ENCODE results near the gene GLI1. TPM values are rescaled to one million over a fixed set of nuclear protein-coding genes. Genes with fewer than 3 reads are reported as not detected.
"Not testable (repeated sequence)": the region's sequence is repeated elsewhere in the genome, so short reads cannot be mapped to it uniquely, and the experiment has no call there.

Gene GLI1
- total and polyA plus RNA-seq, 7 experiments from 2014 or later, result 0.39 to 1.4 (median 0.45) TPM; not detected in 2

- peaks cover 7 to 33% (median 22%) of the 10 kb centered on the region in 5 donors for H3K36me3 Mint-ChIP-seq
- peak overlapping the region in 4 of 9 donors; percentile 45 to 96 (median 80) for H3K27ac Mint-ChIP-seq
- Histone ChIP-seq H3K9me3 (ENCODE audit: control insufficient read depth in 2 of 3, low read length in 3 of 3) (no peaks in the 10 kb centered on the region), H3K4me3 (ENCODE audit: low read length) (no peak overlapping the region), H3K4me1 (ENCODE audit: control insufficient read depth in 2 of 2, insufficient read depth in 2 of 2, low read length in 2 of 2) (peaks cover 17 to 21% of the 10 kb centered on the region in 2 donors), H3K27me3 (ENCODE audit: control insufficient read depth in 2 of 2, insufficient read depth in 2 of 2, low read length in 2 of 2) (no peaks in the 10 kb centered on the region), H3K36me3 (ENCODE audit: control insufficient read depth in 2 of 3, insufficient read depth in 3 of 3, low read length in 3 of 3) (peaks cover 5 to 44% (median 10%) of the 10 kb centered on the region in 3 experiments), H3K27ac (ENCODE audit: low read depth, low read length) (peak overlapping the region; percentile 16)
- peaks cover 0 to 2% (median 0%) of the 10 kb centered on the region in 5 donors for H3K27me3 Mint-ChIP-seq
- DNase-seq (no peak), ATAC-seq (no peak)
- peaks cover 19 to 40% (median 35%) of the 10 kb centered on the region in 7 donors for H3K4me1 Mint-ChIP-seq
- intact Hi-C loops (cut with micrococcal nuclease), result loop anchor here in 1 of 2 donors (2.0 kb wide), 1 partner anchor 13 kb away; no protein-coding TSS in a partner anchor
- no peak overlapping the region for H3K4me3 Mint-ChIP-seq
- H3K9me3 Mint-ChIP-seq, result no peaks in the 10 kb centered on the region
- ChIA-PET CTCF (no interaction called here), POLR2A (interaction anchor here (0.7 to 6.7 kb wide), 4 partner anchors 12 to 29 kb away, joined by 3 to 52 read pairs (median 5); partner anchors contain the start of genes ARHGAP9 and DDIT3)
Measured at GRCh38 chr12:57490126-57490525, 30.5 kb downstream of the GLI1 start.

GRCh38 chr12:57491393-57492280 lies 32.1 kb downstream of the GLI1 start:
- Mint-ChIP-seq H3K9me3 (no peaks in the 10 kb centered on the region), H3K27ac (peak overlapping the region; percentile 33 to 95 (median 78)), H3K27me3 (peaks cover 0 to 2% (median 0%) of the 10 kb centered on the region in 5 donors), H3K36me3 (peaks cover 7 to 38% (median 22%) of the 10 kb centered on the region in 5 donors), H3K4me3 (peak overlapping the region in 6 of 10 donors; percentile 1 to 52 (median 22)), H3K4me1 (peaks cover 19 to 40% (median 35%) of the 10 kb centered on the region in 7 donors)
- ChIA-PET CTCF (no interaction called here), POLR2A (interaction anchor here (0.7 to 6.7 kb wide), 3 partner anchors 14 to 270 kb away, joined by 3 to 52 read pairs (median 4); partner anchors contain the start of genes ARHGAP9 and GLI1)
- Histone ChIP-seq H3K4me3 (ENCODE audit: low read length) (no peak overlapping the region), H3K36me3 (ENCODE audit: control insufficient read depth in 2 of 3, insufficient read depth in 3 of 3, low read length in 3 of 3) (peaks cover 5 to 54% (median 10%) of the 10 kb centered on the region in 3 experiments), H3K9me3 (ENCODE audit: control insufficient read depth in 2 of 3, low read length in 3 of 3) (no peaks in the 10 kb centered on the region), H3K4me1 (ENCODE audit: control insufficient read depth in 2 of 2, insufficient read depth in 2 of 2, low read length in 2 of 2) (peaks cover 17 to 21% of the 10 kb centered on the region in 2 donors), H3K27me3 (ENCODE audit: control insufficient read depth in 2 of 2, insufficient read depth in 2 of 2, low read length in 2 of 2) (no peaks in the 10 kb centered on the region), H3K27ac (ENCODE audit: low read depth, low read length) (no peak overlapping the region)
- DNase-seq, result peak in 1 of 9 donors; percentile 26
- intact Hi-C loops (cut with micrococcal nuclease), result loop anchor here in 1 of 2 donors (2.0 kb wide), 1 partner anchor 15 kb away; no protein-coding TSS in a partner anchor
- no peak for ATAC-seq

DNA sequence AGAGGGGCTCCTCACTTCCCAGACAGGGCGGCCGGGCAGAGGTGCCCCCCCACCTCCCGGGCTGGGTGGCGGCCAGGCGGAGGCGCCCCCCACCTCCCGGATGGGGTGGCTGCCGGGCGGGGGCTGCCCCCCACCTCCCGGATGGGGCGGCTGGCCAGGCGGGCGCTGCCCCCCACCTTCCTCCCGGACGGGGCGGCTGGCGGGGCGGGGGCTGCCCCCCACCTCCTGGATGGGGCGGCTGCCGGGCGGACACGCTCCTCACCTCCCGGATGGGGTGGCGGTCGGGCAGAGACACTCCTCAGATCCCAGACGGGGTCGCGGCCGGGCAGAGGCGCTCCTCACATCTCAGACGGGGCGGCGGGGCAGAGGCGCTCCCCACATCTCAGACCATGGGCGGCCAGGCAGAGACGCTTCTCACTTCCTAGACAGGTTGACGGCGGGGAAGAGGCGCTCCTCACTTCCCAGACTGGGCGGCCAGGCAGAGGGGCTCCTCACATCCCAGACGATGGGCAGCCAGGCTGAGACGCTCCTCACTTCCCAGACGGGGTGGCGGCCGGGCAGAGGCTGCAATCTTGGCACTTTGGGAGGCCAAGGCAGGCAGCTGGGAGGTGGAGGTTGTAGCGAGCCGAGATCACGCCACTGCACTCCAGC lies 35.6 kb downstream of the GLI1 start:
- Mint-ChIP-seq H3K36me3 (peaks cover 14 to 51% (median 26%) of the 10 kb centered on the region in 5 donors), H3K4me1 (peaks cover 7 to 23% (median 17%) of the 10 kb centered on the region in 7 donors)
- H3K36me3 ChIP-seq (ENCODE audit: control insufficient read depth in 2 of 3, insufficient read depth in 3 of 3, low read length in 3 of 3), result peaks cover 10 to 62% (median 22%) of the 10 kb centered on the region in 3 experiments
- POLR2A ChIA-PET; H3K9me3 Mint-ChIP-seq; CTCF ChIA-PET; ATAC-seq; H3K27ac Mint-ChIP-seq; H3K27me3 Mint-ChIP-seq; H3K27me3 ChIP-seq (ENCODE audit: control insufficient read depth in 2 of 2, insufficient read depth in 2 of 2, low read length in 2 of 2); H3K27ac ChIP-seq (ENCODE audit: low read depth, low read length); H3K4me1 ChIP-seq (ENCODE audit: control insufficient read depth in 2 of 2, insufficient read depth in 2 of 2, low read length in 2 of 2); H3K4me3 Mint-ChIP-seq; H3K9me3 ChIP-seq (ENCODE audit: control insufficient read depth in 2 of 3, low read length in 3 of 3); intact Hi-C loops (cut with micrococcal nuclease); H3K4me3 ChIP-seq (ENCODE audit: low read length); DNase-seq: not testable (repeated sequence)

- Histone ChIP-seq H3K27ac (ENCODE audit: low read depth, low read length) (no peak overlapping the region), H3K4me1 (ENCODE audit: control insufficient read depth in 2 of 2, insufficient read depth in 2 of 2, low read length in 2 of 2) (no peaks in the 10 kb centered on the region), H3K9me3 (ENCODE audit: control insufficient read depth in 2 of 3, low read length in 3 of 3) (no peaks in the 10 kb centered on the region), H3K36me3 (ENCODE audit: control insufficient read depth in 2 of 3, insufficient read depth in 3 of 3, low read length in 3 of 3) (peaks cover 12 to 62% (median 19%) of the 10 kb centered on the region in 3 experiments), H3K4me3 (ENCODE audit: low read length) (no peak overlapping the region), H3K27me3 (ENCODE audit: control insufficient read depth in 2 of 2, insufficient read depth in 2 of 2, low read length in 2 of 2) (no peaks in the 10 kb centered on the region)
- POLR2A ChIA-PET, result interaction anchor here (1.4 kb wide), 1 partner anchor 19 kb away, joined by 9 read pairs; no protein-coding TSS in a partner anchor
- ATAC-seq (no peak), DNase-seq (no peak)
- peak overlapping the region in 5 of 9 donors; percentile 5 to 46 (median 13) for H3K27ac Mint-ChIP-seq
- no peak overlapping the region for H3K4me3 Mint-ChIP-seq
- intact Hi-C loops (cut with micrococcal nuclease), result no loop called here
- peaks cover 11 to 55% (median 26%) of the 10 kb centered on the region in 5 donors for H3K36me3 Mint-ChIP-seq
- peaks cover 0 to 2% (median 0%) of the 10 kb centered on the region in 11 donors for H3K9me3 Mint-ChIP-seq
- H3K4me1 Mint-ChIP-seq, result peaks cover 5 to 20% (median 13%) of the 10 kb centered on the region in 7 donors
- CTCF ChIA-PET, result no interaction called here
- no peaks in the 10 kb centered on the region for H3K27me3 Mint-ChIP-seq
Measured at GRCh38 chr12:57496822-57497221, 37.2 kb downstream of the GLI1 start.

DNA sequence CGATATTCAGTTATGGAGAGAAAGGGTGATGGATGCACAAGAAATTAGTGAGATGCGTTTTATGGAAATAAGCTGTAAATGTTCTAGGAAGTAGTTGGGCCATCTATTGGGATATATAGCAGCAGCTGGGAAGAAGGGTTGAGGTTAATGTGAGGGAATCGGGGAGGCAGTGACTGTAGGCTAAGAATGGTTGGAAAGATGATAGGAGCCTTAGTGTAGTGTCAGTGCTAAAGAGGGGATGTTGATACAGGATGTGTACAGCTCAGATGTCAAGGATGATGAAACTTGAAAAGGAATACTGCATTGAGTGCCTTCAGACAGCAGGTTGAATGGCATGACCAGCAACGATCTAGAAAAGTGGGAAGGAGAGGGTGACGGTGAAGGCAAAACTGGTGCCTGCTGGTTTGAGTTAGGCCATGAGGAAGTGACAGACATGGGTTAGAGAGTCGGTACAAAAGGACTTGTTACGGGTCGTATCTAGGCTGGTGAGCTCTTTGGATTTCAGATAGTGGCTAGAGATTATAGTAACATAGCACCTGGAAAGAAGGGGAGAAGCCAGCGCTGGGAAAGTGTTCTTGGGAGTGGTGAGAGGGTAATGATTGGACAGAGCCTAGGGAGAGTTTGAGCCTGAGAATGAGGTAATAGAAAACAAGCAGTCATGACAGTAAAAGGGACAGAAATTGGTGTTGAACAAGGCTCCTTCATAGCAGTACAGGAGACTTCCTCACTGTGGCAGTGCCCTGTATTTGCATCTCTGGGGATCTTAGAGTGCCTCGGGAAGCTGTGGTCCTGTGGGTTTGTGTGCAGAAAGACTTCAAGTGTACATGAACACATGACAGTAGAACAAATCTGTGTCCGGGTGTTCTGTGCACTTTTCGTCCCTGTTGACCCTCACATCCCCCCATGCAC lies 37.9 kb downstream of the GLI1 start:
- H3K4me1 ChIP-seq (ENCODE audit: control insufficient read depth in 2 of 2, insufficient read depth in 2 of 2, low read length in 2 of 2), result no peaks in the 10 kb centered on the region
- peaks cover 0 to 2% (median 0%) of the 10 kb centered on the region in 11 donors for H3K9me3 Mint-ChIP-seq
- intact Hi-C loops (cut with micrococcal nuclease), result no loop called here
- DNase-seq (no peak), ATAC-seq (no peak)
- no peak overlapping the region for H3K4me3 Mint-ChIP-seq
- POLR2A ChIA-PET, result interaction anchor here (1.4 kb wide), 1 partner anchor 18 kb away, joined by 9 read pairs; no protein-coding TSS in a partner anchor
- no peaks in the 10 kb centered on the region for H3K27me3 Mint-ChIP-seq
- CTCF ChIA-PET, result no interaction called here
- peaks cover 11 to 59% (median 31%) of the 10 kb centered on the region in 5 donors for H3K36me3 Mint-ChIP-seq
- peak overlapping the region in 8 of 9 donors; percentile 5 to 65 (median 30) for H3K27ac Mint-ChIP-seq
- H3K27ac ChIP-seq (ENCODE audit: low read depth, low read length), result no peak overlapping the region
- peaks cover 12 to 64% (median 24%) of the 10 kb centered on the region in 3 experiments for H3K36me3 ChIP-seq (ENCODE audit: control insufficient read depth in 2 of 3, insufficient read depth in 3 of 3, low read length in 3 of 3)
- no peaks in the 10 kb centered on the region for H3K9me3 ChIP-seq (ENCODE audit: control insufficient read depth in 2 of 3, low read length in 3 of 3)
- no peaks in the 10 kb centered on the region for H3K27me3 ChIP-seq (ENCODE audit: control insufficient read depth in 2 of 2, insufficient read depth in 2 of 2, low read length in 2 of 2)
- peaks cover 5 to 20% (median 13%) of the 10 kb centered on the region in 7 donors for H3K4me1 Mint-ChIP-seq
- no peak overlapping the region for H3K4me3 ChIP-seq (ENCODE audit: low read length)

Data from naive thymus-derived CD4-positive, alpha-beta T cell (primary cell).